Psoas muscle (tissue), 8 donors: Measurements from ENCODE around the gene GLI3. TPM values are rescaled to one million over a fixed set of nuclear protein-coding genes. Genes with fewer than 3 reads are reported as not detected.

Experiments
- ATAC-seq, 4 donors: fragments of 200-7000 bp; cut with Tn5 transposase; one replicate each; pipeline ENCODE4 v1.9.1; 2020; ENCODE audit warnings: moderate library complexity in 3 of 4, mild to moderate bottlenecking in 2 of 4
- DNase-seq, 2 donors: peaks; one replicate each; pipeline ENCODE4 v3.0.0-alpha.2; 2020
- H3K27ac ChIP-seq: fragments of 200-600 bp; one replicate; pipeline ENCODE4 v1.8.0; 2022
- H3K27me3 ChIP-seq, 3 donors: fragments of 200-600 bp in 1 of 3; one replicate each; pipeline versions ENCODE4 v1.6.1 to v1.8.0; 2013 to 2022; ENCODE audit warnings: low read length in 2 of 3, mild to moderate bottlenecking in 2 of 3, moderate library complexity in 1 of 3; ENCODE audit not compliant: insufficient read depth in 3 of 3
- H3K36me3 ChIP-seq, 2 donors: fragments of 200-600 bp in 1 of 2; one replicate each; pipeline versions ENCODE4 v1.6.1 to v1.8.0; 2013 to 2022; ENCODE audit warnings: low read depth in 1 of 2, mild to moderate bottlenecking in 1 of 2, moderate library complexity in 1 of 2; ENCODE audit not compliant: insufficient read depth in 1 of 2
- H3K4me1 ChIP-seq: fragments of 200-600 bp; one replicate; pipeline ENCODE4 v1.8.0; 2022
- H3K4me3 ChIP-seq: fragments of 200-600 bp; one replicate; pipeline ENCODE4 v1.8.0; 2022; ENCODE audit warnings: mild to moderate bottlenecking
- H3K9me3 ChIP-seq: fragments of 200-600 bp; one replicate; pipeline ENCODE4 v1.8.0; 2022
- CTCF ChIP-seq: fragments of 200-600 bp; IDR thresholded peaks from one replicate; pipeline ENCODE4 v1.8.0; 2022; ENCODE audit warnings: antibody characterized with exemption
- WGBS, 3 donors: extraction: QIAGEN DNeasy Blood & Tissue Kit; methylation state at CpG; one replicate each; pipeline versions ENCODE4 v1.1.6 to v1.1.7; 2013; 5-methylcytosine and 5-hydroxymethylcytosine counted together
- intact Hi-C, 2 donors: fragments of 100-400 bp; cut with DNase I; formaldehyde crosslinking; loops; one replicate each; pipeline versions ENCODE4 v1.11.0 to v1.14.2; 2022
- polyA plus RNA-seq, 3 donors: library from polyadenylated mRNA; stranded (reverse); fragments of 200-250 nt; gene quantifications; one replicate each; pipeline ENCODE4 v1.2.3, GENCODE V29; 2013
- total RNA-seq, 4 donors: library from RNA; stranded (reverse); fragmentation: NEBNext Ultra II Directional in 2 of 4; extraction: Animal tissue kit (Norgen Biotek cat#: 25700) in 2 of 4; gene quantifications; one replicate each; pipeline versions ENCODE4 v1.2.1 to v1.2.4, GENCODE V29; 2021 to 2023
- donor health status: healthy with polysubstance abuse.
- donor health status: DM: no; HTN: no; CAD: no; lungs with moderate emphysema.
- donor health status: Bipolar disorder and iron deficiency.
- donor health status: healthy.
- donor health status: DM: yes; HTN: yes; CAD: no.
- donor health status: DM: no; HTN: no; CAD: no.
- donor health status: DM: no; HTN: no; CAD: no.
- donor health status: DM: yes; HTN: yes; CAD: no.

The GLI3 gene
- total and polyA plus RNA-seq, 7 donors = 0.24 to 4.9 (median 3.2) TPM

GRCh38 chr7:42077271-42078135, 159.5 kb downstream of the GLI3 start:
- Histone ChIP-seq H3K36me3 (no peaks in the 10 kb centered on the region), H3K4me3 (no peak overlapping the region), H3K4me1 (no peaks in the 10 kb centered on the region), H3K9me3 (no peaks in the 10 kb centered on the region), H3K27me3 (no peaks in the 10 kb centered on the region), H3K27ac (no peak overlapping the region)
- no peak for TF ChIP-seq CTCF
- DNase-seq (no peak), ATAC-seq (no peak)
- intact Hi-C loops = no loop called here
- WGBS, 3 donors = 91 to 92% (median 91%) methylated on average over 9 of the region's 9 CpGs

- 83 to 100% (median 93%) methylated on average over 2 of the region's 2 CpGs for WGBS, 3 donors
- ATAC-seq (no peak), DNase-seq (no peak)
- Histone ChIP-seq H3K27me3 (no peaks in the 10 kb centered on the region), H3K36me3 (no peaks in the 10 kb centered on the region), H3K27ac (no peak overlapping the region), H3K9me3 (no peaks in the 10 kb centered on the region), H3K4me3 (no peak overlapping the region), H3K4me1 (peaks cover 2% of the 10 kb centered on the region)
- intact Hi-C loops = no loop called here
- TF ChIP-seq CTCF = no peak
Measured at GRCh38 chr7:42076870-42077269, 160.1 kb downstream of the GLI3 start.

GRCh38 chr7:42075418-42075817, 161.6 kb downstream of the GLI3 start:
- H3K27ac ChIP-seq = no peak overlapping the region
- ATAC-seq (no peak), DNase-seq (no peak)
- TF ChIP-seq CTCF = no peak
- no peaks in the 10 kb centered on the region for H3K36me3 ChIP-seq
- no peaks in the 10 kb centered on the region for H3K9me3 ChIP-seq
- H3K27me3 ChIP-seq = no peaks in the 10 kb centered on the region
- no peak overlapping the region for H3K4me3 ChIP-seq
- intact Hi-C loops = no loop called here
- peaks cover 10% of the 10 kb centered on the region for H3K4me1 ChIP-seq

- intact Hi-C loops = no loop called here
- H3K27me3 ChIP-seq = no peaks in the 10 kb centered on the region
- ATAC-seq = no peak
- no peak overlapping the region for H3K4me3 ChIP-seq
- H3K9me3 ChIP-seq = no peaks in the 10 kb centered on the region
- no peaks in the 10 kb centered on the region for H3K36me3 ChIP-seq
- TF ChIP-seq CTCF = no peak
- H3K4me1 ChIP-seq = peaks cover 10% of the 10 kb centered on the region
- WGBS, 3 donors = 88 to 90% (median 89%) methylated on average over 4 of the region's 4 CpGs
- H3K27ac ChIP-seq = no peak overlapping the region
- no peak for DNase-seq
Measured at GRCh38 chr7:42074076-42074475, 162.9 kb downstream of the GLI3 start.
